Right lung (tissue), 5 donors: ENCODE measurements around the gene PHLDA3. TPM values are rescaled to one million over a fixed set of nuclear protein-coding genes. Genes with fewer than 3 reads are reported as not detected.
"Not testable (repeated sequence)": the region's sequence is repeated elsewhere in the genome, so short reads cannot be mapped to it uniquely, and the experiment has no call there.

Source experiments
- DNase-seq, 2 donors: peaks; one replicate each; pipeline ENCODE4 v3.0.0-alpha.2; 2013
- polyA plus RNA-seq, 5 donors: library from polyadenylated mRNA; unstranded; fragments of 120-200 nt; gene quantifications; one replicate each; pipeline versions ENCODE4 v1.2.1 to v1.2.3, GENCODE V29; 2013; ENCODE audit warnings: inconsistent platforms in 1 of 5, low replicate concordance in 1 of 5; ENCODE audit not compliant: insufficient read length in 5 of 5, insufficient read depth in 1 of 5

Gene PHLDA3
- polyA plus RNA-seq, 5 donors, result 11.6 to 25.6 (median 14.0) TPM

- no peak for DNase-seq
Measured at GRCh38 chr1:201504799-201505502, 36.0 kb upstream of the PHLDA3 start.

GRCh38 chr1:201504179-201504631, 35.2 kb upstream of the PHLDA3 start:
- no peak for DNase-seq

GRCh38 chr1:201503397-201504176, 34.6 kb upstream of the PHLDA3 start:
- peak in 1 of 2 donors; percentile 74 for DNase-seq

GRCh38 chr1:201502511-201502857, 33.5 kb upstream of the PHLDA3 start:
- no peak for DNase-seq

- DNase-seq, result no peak
Measured at GRCh38 chr1:201501812-201502510, 33.0 kb upstream of the PHLDA3 start.

GRCh38 chr1:201501144-201501543, 32.2 kb upstream of the PHLDA3 start:
- DNase-seq, result no peak

- no peak for DNase-seq
Measured at GRCh38 chr1:201500670-201501120, 31.7 kb upstream of the PHLDA3 start.

GRCh38 chr1:201499795-201500669, 31.0 kb upstream of the PHLDA3 start:
- no peak for DNase-seq

GRCh38 chr1:201499191-201499590, 30.2 kb upstream of the PHLDA3 start:
- no peak for DNase-seq

GRCh38 chr1:201498621-201499020, 29.6 kb upstream of the PHLDA3 start:
- DNase-seq, result no peak

GRCh38 chr1:201497935-201498509, 29.0 kb upstream of the PHLDA3 start:
- no peak for DNase-seq

- DNase-seq, result no peak
Measured at GRCh38 chr1:201496296-201496690, 27.3 kb upstream of the PHLDA3 start.

GRCh38 chr1:201495551-201496295, 26.7 kb upstream of the PHLDA3 start:
- DNase-seq, result peak; percentile 94 to 95

- peak; percentile 90 to 91 for DNase-seq
Measured at GRCh38 chr1:201493757-201494617, 25.0 kb upstream of the PHLDA3 start.

GRCh38 chr1:201493026-201493656, 24.2 kb upstream of the PHLDA3 start:
- not testable (repeated sequence) for DNase-seq

- DNase-seq, result no peak
Measured at GRCh38 chr1:201491896-201492511, 23.0 kb upstream of the PHLDA3 start.

GRCh38 chr1:201490708-201491131, 21.7 kb upstream of the PHLDA3 start:
- DNase-seq, result no peak

GRCh38 chr1:201489643-201490261, 20.8 kb upstream of the PHLDA3 start:
- no peak for DNase-seq
